ENCODE results near the gene FAR1.
A peak's percentile ranks its signal among the peaks of the same experiment; 100 is the strongest.

Gene FAR1

GRCh38 chr11:13668957-13669521 is 571 bp downstream of the FAR1 start:
- Histone ChIP-seq H3K27ac (peak overlapping the region; percentile 47), H3K9ac (peak overlapping the region; percentile 61), H2AFZ (peak overlapping the region; percentile 91), H3K27me3 (ENCODE audit: control insufficient read depth, insufficient read depth, low read length) (no peaks in the 10 kb centered on the region), H3K9me3 (ENCODE audit: control insufficient read depth, low read length) (no peaks in the 10 kb centered on the region), H3K4me1 (no peaks in the 10 kb centered on the region), H3K36me3 (ENCODE audit: control insufficient read depth, insufficient read depth, low read length) (no peaks in the 10 kb centered on the region), H3K4me3 (ENCODE audit: low read depth, low read length) (peak overlapping the region; percentile 70), H3K4me2 (ENCODE audit: low read length) (peak overlapping the region; percentile 69), H3K79me2 (peaks cover 18% of the 10 kb centered on the region)
- no peak for TF ChIP-seq CTCF (IDR thresholded peaks at IDR 0.05)

- Histone ChIP-seq H3K27me3 (ENCODE audit: control insufficient read depth, insufficient read depth, low read length) (no peaks in the 10 kb centered on the region), H3K27ac (peak overlapping the region; percentile 47), H3K4me1 (no peaks in the 10 kb centered on the region)
These were observed 1.3 kb downstream of the FAR1 start for GRCh38 chr11:13669544-13670488.

GRCh38 chr11:13672576-13673210 is 4.2 kb downstream of the FAR1 start:
- H3K4me2 ChIP-seq (ENCODE audit: low read length), result no peak overlapping the region
- H3K79me2 ChIP-seq, result peaks cover 23% of the 10 kb centered on the region
- H3K27ac ChIP-seq, result no peak overlapping the region
- no peaks in the 10 kb centered on the region for H3K4me1 ChIP-seq
- no peaks in the 10 kb centered on the region for H3K9me3 ChIP-seq (ENCODE audit: control insufficient read depth, low read length)
- no peak overlapping the region for H2AFZ ChIP-seq
- no peaks in the 10 kb centered on the region for H3K27me3 ChIP-seq (ENCODE audit: control insufficient read depth, insufficient read depth, low read length)
- H3K36me3 ChIP-seq (ENCODE audit: control insufficient read depth, insufficient read depth, low read length), result no peaks in the 10 kb centered on the region
- H3K9ac ChIP-seq, result no peak overlapping the region
- no peak overlapping the region for H3K4me3 ChIP-seq (ENCODE audit: low read depth, low read length)
- TF ChIP-seq CTCF (IDR thresholded peaks at IDR 0.05), result no peak

More at GRCh38 chr11:13669544-13670488, 1.3 kb downstream of the FAR1 start:
- Histone ChIP-seq H3K79me2 (peaks cover 18% of the 10 kb centered on the region), H2AFZ (no peak overlapping the region), H3K4me2 (ENCODE audit: low read length) (peak overlapping the region; percentile 69), H3K36me3 (ENCODE audit: control insufficient read depth, insufficient read depth, low read length) (no peaks in the 10 kb centered on the region), H3K9ac (no peak overlapping the region), H3K9me3 (ENCODE audit: control insufficient read depth, low read length) (no peaks in the 10 kb centered on the region), H3K4me3 (ENCODE audit: low read depth, low read length) (peak overlapping the region; percentile 70)
- TF ChIP-seq CTCF (IDR thresholded peaks at IDR 0.05), result no peak

- no peaks in the 10 kb centered on the region for H3K36me3 ChIP-seq (ENCODE audit: control insufficient read depth, insufficient read depth, low read length)
- no peaks in the 10 kb centered on the region for H3K4me1 ChIP-seq
- no peak overlapping the region for H3K9ac ChIP-seq
- H3K4me2 ChIP-seq (ENCODE audit: low read length), result no peak overlapping the region
- no peak overlapping the region for H2AFZ ChIP-seq
- no peak overlapping the region for H3K4me3 ChIP-seq (ENCODE audit: low read depth, low read length)
- no peaks in the 10 kb centered on the region for H3K27me3 ChIP-seq (ENCODE audit: control insufficient read depth, insufficient read depth, low read length)
- no peaks in the 10 kb centered on the region for H3K9me3 ChIP-seq (ENCODE audit: control insufficient read depth, low read length)
- no peak for TF ChIP-seq CTCF (IDR thresholded peaks at IDR 0.05)
- no peak overlapping the region for H3K27ac ChIP-seq
- H3K79me2 ChIP-seq, result peaks cover 23% of the 10 kb centered on the region
These were observed 6.5 kb downstream of the FAR1 start for GRCh38 chr11:13674799-13675509.

Data from parathyroid adenoma (tissue), 2 donors.